Ishikawa (cell line): ENCODE measurements around the gene RNF20.

Experiments
- CEBPB ChIP-seq: IDR thresholded peaks from 2 replicates; pipeline ENCODE4 v1.6.1; 2012
- CREB1 ChIP-seq: IDR thresholded peaks from 2 replicates; pipeline ENCODE4 v1.6.1; 2012; ENCODE audit warnings: low read depth
- EGR1 ChIP-seq: IDR thresholded peaks from 2 replicates; pipeline ENCODE4 v1.6.1; 2012
- EP300 ChIP-seq: IDR thresholded peaks from 2 replicates; pipeline ENCODE4 v1.6.1; 2012; ENCODE audit warnings: borderline replicate concordance
- FOXM1 ChIP-seq: IDR thresholded peaks from 2 replicates; pipeline ENCODE4 v1.6.1; 2012; ENCODE audit warnings: low read depth, borderline replicate concordance
- NFIC ChIP-seq: IDR thresholded peaks from 2 replicates; pipeline ENCODE4 v1.6.1; 2012
- RAD21 ChIP-seq: IDR thresholded peaks from 2 replicates; pipeline ENCODE4 v1.6.1; 2012; ENCODE audit warnings: low read depth
- TAF1 ChIP-seq: IDR thresholded peaks from 2 replicates; pipeline ENCODE4 v1.6.1; 2012; ENCODE audit warnings: low read depth, mild to moderate bottlenecking
- TCF12 ChIP-seq: IDR thresholded peaks from 2 replicates; pipeline ENCODE4 v1.6.1; 2012; ENCODE audit warnings: low read depth
- TEAD4 ChIP-seq: IDR thresholded peaks from 2 replicates; pipeline ENCODE4 v1.6.1; 2012
- YY1 ChIP-seq: IDR thresholded peaks from 2 replicates; pipeline ENCODE4 v1.6.1; 2012; ENCODE audit warnings: low read depth
- ZBTB7A ChIP-seq: IDR thresholded peaks from 2 replicates; pipeline ENCODE4 v1.6.1; 2012; ENCODE audit warnings: low read depth
- TF ChIP-seq, protein P1 (sequence below): IDR thresholded peaks from 2 replicates; pipeline ENCODE4 v1.6.1; 2012; ENCODE audit warnings: low read depth, mild to moderate bottlenecking
- TF ChIP-seq, protein P2 (sequence below): IDR thresholded peaks from 2 replicates; pipeline ENCODE4 v1.6.1; 2012
- TF ChIP-seq, protein P3 (sequence below): IDR thresholded peaks from 2 replicates; pipeline ENCODE4 v1.6.1; 2012

Gene RNF20

DNA sequence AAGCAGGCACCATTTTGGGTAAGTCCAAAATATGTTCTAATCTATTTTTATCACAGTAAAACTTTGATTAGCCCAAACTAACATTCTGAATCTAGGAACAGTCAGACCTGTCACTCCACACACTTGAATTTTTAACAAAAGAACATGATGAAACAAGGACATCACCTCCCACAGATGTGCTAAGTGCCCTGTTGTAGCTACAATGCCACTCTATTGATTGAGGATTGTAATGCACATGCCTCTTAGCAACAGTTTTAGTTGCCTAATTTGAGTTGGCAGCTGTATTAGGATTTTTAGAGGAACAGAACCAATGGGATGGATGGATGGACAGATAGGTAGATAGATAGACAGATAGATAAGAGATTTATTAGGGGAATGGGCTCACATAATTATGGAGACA, 20.3 kb upstream of the RNF20 start:
- TF ChIP-seq EGR1, result no peak
- no peak for TF ChIP-seq RAD21
- TF ChIP-seq, protein P1, sequence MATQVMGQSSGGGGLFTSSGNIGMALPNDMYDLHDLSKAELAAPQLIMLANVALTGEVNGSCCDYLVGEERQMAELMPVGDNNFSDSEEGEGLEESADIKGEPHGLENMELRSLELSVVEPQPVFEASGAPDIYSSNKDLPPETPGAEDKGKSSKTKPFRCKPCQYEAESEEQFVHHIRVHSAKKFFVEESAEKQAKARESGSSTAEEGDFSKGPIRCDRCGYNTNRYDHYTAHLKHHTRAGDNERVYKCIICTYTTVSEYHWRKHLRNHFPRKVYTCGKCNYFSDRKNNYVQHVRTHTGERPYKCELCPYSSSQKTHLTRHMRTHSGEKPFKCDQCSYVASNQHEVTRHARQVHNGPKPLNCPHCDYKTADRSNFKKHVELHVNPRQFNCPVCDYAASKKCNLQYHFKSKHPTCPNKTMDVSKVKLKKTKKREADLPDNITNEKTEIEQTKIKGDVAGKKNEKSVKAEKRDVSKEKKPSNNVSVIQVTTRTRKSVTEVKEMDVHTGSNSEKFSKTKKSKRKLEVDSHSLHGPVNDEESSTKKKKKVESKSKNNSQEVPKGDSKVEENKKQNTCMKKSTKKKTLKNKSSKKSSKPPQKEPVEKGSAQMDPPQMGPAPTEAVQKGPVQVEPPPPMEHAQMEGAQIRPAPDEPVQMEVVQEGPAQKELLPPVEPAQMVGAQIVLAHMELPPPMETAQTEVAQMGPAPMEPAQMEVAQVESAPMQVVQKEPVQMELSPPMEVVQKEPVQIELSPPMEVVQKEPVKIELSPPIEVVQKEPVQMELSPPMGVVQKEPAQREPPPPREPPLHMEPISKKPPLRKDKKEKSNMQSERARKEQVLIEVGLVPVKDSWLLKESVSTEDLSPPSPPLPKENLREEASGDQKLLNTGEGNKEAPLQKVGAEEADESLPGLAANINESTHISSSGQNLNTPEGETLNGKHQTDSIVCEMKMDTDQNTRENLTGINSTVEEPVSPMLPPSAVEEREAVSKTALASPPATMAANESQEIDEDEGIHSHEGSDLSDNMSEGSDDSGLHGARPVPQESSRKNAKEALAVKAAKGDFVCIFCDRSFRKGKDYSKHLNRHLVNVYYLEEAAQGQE, result no peak
- no peak for TF ChIP-seq TAF1
- TF ChIP-seq TCF12, result no peak
- no peak for TF ChIP-seq EP300

DNA sequence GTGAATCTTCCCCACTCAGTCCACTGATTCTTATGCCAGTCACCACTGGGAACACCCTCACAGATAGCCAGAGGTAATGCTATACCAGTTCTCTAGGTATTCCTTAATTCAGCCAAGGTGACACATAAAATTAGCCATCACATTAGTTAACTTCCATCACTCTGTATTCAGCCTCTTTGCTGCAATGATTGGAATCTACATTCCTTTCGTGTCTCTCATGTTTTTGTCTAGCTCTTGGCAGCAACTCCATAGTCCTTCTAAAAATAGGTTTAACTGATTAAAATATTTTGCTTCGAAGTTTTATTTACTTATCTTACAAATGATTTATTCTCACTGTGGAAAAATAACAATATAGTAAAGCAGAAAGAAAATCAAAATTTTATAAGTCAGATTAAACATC, 19.6 kb upstream of the RNF20 start:
- no peak for TF ChIP-seq EGR1
- TF ChIP-seq FOXM1, result no peak
- no peak for TF ChIP-seq ZBTB7A
- no peak for TF ChIP-seq TCF12
- TF ChIP-seq, protein P2, sequence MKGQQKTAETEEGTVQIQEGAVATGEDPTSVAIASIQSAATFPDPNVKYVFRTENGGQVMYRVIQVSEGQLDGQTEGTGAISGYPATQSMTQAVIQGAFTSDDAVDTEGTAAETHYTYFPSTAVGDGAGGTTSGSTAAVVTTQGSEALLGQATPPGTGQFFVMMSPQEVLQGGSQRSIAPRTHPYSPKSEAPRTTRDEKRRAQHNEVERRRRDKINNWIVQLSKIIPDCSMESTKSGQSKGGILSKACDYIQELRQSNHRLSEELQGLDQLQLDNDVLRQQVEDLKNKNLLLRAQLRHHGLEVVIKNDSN, result no peak
- TF ChIP-seq RAD21, result no peak
- no peak for TF ChIP-seq TAF1
- no peak for TF ChIP-seq CREB1
- TF ChIP-seq, protein P1, result no peak
- TF ChIP-seq TEAD4, result no peak
- TF ChIP-seq YY1, result no peak
- TF ChIP-seq NFIC, result no peak
- no peak for TF ChIP-seq CEBPB
- TF ChIP-seq, protein P3, sequence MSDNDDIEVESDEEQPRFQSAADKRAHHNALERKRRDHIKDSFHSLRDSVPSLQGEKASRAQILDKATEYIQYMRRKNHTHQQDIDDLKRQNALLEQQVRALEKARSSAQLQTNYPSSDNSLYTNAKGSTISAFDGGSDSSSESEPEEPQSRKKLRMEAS, result no peak
- no peak for TF ChIP-seq EP300

DNA sequence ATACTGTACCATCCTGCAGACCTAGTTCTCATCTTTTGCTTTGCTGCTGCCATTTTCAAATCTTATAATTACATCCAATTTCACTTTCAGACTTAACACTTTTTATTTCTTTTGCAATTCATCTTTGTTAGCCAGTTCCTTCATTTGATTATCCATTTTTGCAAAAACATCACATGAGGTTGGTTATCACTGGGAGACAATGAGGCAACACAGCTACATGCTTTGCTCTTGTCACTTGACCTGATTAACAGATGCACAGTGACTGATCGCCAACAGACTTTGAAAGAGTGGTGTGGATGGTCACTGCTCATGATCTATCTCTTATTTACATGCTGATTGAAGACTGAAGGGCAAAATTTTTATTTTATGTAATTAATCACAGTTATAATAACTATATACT, 17.0 kb upstream of the RNF20 start:
- no peak for TF ChIP-seq CREB1
- TF ChIP-seq, protein P1, result no peak
- TF ChIP-seq, protein P3, result no peak
- TF ChIP-seq TEAD4, result no peak
- TF ChIP-seq NFIC, result no peak
- TF ChIP-seq YY1, result no peak
- TF ChIP-seq FOXM1, result no peak
- TF ChIP-seq EP300, result no peak
- TF ChIP-seq, protein P2, result no peak

DNA sequence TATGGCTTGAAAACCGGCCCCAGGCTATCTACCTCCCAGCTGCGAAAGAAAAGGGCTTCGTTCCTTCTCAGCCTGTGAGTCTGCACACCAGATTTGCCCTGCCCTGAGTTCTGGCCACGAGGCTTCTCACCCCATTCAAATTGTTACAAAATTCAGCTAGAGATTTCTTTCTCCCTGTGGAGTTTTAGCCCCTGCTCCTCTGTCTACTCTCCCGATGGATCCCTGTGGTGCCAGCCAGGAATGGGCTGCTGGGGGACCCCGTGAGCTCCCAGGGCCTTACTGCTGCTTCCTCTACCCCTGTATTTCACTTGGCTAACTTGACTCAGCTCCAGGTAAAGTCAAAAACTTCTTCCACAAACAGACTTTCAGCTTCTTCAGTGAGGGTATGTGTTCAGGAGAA, 9.3 kb upstream of the RNF20 start:
- TF ChIP-seq TAF1, result no peak
- no peak for TF ChIP-seq TCF12
- TF ChIP-seq YY1, result no peak
- no peak for TF ChIP-seq CEBPB
- TF ChIP-seq, protein P1, result no peak
- no peak for TF ChIP-seq FOXM1
- TF ChIP-seq, protein P3, result no peak
- no peak for TF ChIP-seq TEAD4
- no peak for TF ChIP-seq CREB1
- no peak for TF ChIP-seq RAD21
- TF ChIP-seq NFIC, result no peak
- TF ChIP-seq, protein P2, result no peak
- no peak for TF ChIP-seq EGR1
- TF ChIP-seq ZBTB7A, result no peak
- no peak for TF ChIP-seq EP300
